Measurements from ENCODE around the gene RERE.

Gene RERE

DNA sequence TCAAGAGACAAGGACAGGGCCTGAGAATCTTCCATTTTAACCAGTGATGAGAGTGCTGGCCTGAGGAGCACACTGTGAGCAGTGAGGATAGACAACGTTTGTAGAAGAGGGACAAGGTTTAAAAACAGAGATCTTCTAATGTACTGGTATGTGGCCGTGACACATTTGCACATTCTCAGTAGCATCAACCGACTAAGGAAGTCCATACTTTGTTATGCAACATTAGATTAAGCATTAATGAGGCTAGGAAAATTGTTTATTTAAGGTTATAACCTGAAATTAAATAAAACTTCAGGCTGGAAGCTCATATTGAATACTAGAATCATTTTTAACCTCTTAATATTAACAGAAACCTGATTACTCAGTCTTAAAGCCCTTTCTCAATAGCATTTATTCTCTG lies 400.6 kb downstream of the RERE start:
- no peak for DNase-seq

DNA sequence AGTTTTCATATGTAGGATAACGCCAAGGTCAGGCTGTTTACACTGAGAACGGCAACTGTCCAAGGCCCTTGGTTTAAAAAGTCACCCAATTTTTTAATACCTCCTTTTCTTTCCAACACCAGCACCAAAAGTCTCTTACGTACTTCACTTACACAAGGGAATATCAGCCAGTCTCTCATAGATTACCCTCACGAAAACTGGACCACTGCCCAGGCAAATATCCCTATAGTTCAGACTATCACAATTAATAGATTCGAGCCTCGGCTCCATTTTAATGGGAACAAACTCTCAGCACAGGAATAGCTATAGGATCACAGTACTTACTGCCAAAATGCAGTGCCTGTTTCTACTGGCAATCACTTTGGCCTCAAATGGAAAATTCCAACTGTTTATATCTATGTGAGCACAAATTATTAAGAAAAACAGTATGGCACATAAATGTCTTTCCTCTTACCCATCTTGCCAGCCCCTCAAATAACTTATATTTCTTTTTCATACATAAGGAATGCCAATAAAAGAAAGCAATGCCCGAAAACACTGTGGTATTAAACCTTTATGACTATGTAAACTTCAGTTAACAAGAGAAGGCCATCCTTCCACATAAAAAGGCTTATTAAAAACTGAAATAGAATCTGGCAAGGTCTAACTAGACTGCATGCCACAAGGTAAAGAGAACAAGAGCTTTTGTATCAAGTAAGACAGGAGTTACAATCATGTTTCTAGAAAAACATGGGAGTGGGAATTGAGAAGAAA lies 401.7 kb downstream of the RERE start:
- DNase-seq, result no peak

DNA sequence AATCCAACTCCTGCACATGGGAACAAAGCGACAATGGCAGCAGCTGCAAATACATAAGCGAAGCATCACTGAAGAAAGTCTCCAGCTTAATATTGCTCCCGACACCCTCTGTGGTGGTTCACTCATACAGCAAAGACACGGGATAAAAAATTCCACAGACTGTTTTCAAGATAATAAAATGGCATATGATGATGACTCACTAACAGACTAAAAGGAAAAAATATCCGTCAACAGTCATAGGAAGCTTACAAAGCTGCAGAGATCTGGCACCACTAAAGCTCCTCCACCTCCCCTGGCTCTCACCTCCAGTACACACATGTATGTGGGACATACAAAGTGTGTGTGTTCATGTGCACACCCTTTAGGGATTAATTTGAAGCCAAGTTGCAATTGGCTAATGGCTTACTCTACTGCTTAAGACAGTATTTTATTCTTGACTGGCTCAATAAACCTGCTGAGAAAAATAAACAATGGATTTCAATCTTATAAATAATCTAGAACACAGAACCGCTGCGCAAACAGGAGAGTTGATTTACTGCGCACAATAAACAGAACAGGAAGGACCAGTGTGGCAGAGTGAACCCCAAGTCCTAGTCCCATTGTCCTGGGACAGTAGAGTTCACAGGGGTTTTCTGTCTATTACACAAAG lies 405.1 kb downstream of the RERE start:
- DNase-seq, result peak in 1 of 3 donors; percentile 49

DNA sequence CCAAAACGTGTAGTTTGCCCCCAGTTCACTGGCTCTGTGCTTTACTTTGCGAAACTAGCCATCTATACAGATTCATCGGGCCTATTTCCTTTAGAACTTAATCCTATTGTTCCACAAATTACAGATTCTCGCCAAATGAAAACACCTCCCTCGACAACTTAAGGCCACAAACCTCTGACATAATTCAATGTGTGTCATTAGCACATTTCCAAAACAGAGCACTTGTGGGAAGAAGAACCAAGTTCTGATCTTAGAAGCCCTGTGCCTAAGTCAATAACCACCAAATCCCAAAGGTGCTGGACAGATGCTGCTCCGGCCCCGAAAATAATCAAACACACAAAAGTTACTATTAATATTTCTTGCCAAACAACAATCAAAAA lies 405.6 kb downstream of the RERE start:
- DNase-seq, result no peak

DNA sequence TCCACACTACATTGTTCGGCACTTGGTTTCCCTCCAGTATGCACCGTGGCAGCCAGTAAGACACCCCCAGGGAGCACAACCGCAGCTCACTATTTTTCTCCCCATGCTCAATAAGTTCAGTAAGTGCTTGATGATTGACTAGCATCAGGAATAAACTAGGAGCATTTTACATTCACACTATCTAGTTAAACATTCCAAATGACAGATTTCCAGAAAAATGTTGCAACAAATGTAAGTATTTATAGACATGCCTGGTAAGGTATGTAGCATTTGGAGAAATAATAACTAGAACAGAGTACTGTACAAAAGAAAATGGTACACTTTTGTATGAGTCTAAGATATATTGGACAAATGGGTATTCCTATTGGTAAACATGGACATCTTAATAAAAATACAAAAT lies 406.6 kb downstream of the RERE start:
- no peak for DNase-seq

DNA sequence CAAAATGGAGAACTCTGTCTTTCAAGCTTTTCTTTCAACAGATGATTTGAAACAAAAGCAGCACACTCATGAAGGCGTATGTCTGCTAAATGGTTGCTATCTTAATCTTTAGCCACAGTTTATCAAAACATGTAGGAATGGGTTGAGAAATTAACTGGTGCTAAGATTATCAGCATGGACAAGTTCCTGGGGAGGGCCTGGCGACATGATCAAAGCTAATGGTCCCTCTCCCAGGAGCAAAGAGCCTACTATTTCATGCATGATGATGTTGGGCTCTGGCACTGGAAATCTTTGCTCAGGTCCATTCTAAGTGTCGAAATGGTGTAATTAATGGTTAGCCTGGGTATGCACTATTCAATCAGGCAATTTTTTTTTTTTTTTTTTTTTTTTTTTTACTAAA lies 407.8 kb downstream of the RERE start:
- DNase-seq, result no peak

DNA sequence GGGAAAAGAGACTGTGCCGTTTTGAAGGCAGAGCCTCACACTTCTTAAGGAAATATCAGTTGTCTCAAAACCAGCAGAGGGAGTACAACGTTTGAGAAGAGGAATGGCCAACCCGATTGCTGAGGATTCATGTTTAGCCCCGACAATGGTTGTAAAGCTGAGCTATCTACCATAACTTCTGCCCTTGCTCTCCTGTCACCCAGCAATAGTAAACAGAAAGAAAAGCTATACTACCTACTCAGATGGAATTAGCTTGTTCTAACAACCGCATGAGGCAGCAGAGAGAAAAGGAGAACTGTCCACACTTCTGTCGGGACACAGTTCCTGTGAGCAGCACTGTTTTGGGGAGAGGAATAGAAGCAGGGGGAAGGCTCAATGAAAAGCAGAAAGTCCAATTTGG lies 408.3 kb downstream of the RERE start:
- peak; percentile 55 to 66 (median 63) for DNase-seq

DNA sequence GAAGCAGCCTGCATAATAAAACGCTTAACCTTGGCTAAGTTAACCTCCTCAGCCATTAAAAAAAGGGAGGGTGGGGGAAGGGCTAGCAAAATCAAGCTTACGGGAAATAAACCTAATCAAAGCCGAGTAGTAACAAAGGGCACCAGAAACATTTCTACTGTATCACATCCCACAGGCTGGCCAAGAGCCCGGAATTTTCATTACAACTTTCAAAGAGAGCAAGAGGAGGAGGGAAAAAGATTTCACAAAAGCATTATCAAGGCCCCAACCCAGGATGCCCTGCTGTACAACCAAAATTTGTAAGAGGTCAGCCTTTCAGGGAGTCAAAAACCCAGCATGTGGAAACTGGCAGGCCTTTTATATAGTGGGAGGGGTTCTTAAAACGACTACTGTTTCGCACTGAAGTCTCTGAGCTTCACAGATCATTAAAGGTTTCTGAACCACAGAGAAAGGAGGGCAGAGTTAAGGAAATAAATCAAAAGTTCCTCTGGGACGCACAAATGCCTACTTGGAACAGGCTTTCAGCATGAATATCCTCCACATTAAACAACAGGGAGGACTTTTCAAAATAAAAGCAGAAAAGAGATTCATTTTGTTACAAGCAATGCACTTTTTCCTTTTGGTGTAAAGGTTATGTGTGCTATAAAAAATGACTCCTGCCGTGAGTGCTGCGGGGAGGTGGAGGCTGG lies 409.1 kb downstream of the RERE start:
- DNase-seq, result no peak

DNA sequence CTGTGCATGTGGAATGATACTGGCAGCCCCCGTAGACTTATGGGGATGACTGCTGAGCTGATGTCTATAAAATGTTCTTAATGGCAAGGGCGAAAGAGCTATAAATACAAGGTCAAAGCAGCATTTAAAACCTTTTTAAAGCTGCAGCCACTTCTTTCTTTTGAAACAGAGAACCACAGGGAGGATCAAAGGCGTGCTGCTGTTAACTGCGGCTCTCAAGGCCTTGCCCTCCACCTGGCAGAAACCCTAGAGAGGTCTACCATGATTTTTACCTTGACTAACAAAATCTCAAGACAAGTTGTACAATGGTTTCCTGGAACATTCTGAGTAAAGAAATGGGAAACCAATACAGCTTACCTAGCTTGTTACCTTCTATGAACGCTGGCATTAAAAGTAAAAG lies 409.8 kb downstream of the RERE start:
- no peak for DNase-seq

DNA sequence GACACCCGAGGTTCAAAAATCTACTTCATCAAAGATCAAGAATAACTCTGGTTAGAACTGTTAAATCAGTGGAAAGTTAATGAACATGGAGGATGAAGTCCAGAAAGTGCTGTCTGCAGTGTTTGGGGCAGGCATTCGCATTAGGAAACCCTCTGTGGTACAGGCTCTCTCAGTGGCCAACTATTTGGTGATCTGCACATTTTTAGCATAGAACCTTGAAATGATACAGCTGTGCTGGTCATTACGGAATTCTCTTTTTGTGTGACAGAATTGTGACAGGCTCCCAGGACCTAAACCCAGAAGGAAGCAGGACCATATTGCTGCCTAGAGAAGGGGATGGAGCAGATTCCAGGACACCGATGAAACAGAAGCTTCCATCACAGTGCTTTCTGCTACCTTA lies 410.5 kb downstream of the RERE start:
- DNase-seq, result no peak

DNA sequence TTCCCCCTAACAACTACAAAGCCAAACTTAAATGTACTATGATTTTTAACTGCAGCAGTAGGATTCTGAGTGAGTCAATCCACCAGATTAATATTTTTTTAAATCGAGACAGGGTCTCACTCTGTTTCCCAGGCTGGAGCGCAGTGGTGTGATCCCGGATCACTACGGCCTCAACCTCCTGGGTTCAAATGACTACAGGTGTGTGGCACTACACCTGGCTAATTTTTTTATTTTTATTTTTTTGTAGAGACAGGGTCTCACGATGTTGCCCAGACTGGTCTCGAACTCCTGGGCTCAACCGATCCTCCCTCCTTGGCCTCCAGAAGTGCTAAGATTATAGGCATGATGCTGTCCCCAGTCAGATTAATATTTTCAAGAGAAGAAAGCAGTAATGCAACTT lies 411.4 kb downstream of the RERE start:
- DNase-seq, result no peak

DNA sequence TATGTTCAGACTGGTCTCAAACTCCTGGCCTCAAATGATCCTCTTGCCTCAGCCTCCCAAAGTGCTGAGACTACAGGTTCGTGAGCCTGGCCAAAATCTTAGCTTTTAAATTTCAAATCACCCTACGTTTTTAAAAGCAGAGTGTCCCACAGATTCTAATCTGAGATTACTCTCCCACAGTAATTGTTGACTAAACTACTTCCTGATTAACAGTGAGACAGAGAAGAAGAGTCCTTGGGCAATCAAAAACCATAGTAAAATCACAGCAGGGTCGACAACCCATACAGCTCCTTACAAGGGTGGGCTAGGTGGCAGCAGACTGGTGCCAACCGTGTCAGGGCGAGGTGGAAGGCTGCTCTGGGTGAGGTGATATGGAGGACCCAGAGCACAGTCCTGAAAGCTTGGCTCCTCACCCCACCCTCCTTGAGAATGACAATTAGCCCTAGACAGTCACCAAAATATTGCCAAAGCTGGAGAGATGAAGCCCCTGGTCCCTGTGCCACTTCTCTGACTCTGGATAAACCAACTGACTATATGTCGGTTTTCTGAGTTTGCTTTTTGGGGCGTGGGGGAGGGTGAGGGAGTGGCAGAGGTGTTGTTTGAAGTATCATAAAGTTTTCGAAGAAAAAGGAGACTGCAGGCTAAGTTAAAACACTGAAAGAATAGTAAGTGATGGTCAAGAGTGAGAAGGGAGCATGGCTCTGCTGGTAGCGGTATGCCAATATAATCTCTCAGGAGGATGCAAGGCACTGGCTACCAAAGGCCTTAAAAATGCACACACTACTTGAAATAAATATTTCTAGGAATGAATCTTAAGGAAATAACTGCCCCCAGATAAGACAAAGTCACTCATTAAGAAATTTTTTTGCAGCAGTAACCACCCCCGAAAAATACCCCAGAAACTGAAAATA lies 412.7 kb downstream of the RERE start:
- no peak for DNase-seq

DNA sequence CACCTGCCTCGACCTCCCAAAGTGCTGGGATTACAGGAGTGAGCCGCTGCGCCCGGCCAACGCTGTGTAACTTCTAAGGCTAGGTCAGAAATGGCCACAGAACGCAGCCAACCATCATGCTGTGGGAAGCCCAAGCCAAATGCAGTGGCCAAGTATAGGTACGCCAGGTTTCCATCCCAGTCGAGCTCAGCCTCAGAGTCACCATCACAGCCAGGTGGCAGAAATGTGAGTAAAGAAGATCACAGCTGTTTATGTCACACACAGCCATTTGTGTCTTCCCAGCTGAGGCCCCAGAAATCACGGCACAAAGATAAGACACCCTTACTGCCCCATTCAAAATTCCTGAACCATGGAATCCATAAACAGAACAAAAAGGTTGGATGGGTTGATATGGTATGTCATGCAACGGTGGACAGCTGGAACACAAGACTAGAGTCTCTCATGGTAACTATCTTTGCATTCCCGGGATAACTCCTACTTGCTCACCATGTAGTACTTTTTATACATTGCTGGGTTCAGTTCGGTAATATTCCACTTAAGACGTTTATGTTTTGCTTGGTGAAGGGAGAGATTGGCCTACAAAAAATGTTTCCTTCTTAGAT lies 415.2 kb downstream of the RERE start:
- no peak for DNase-seq

DNA sequence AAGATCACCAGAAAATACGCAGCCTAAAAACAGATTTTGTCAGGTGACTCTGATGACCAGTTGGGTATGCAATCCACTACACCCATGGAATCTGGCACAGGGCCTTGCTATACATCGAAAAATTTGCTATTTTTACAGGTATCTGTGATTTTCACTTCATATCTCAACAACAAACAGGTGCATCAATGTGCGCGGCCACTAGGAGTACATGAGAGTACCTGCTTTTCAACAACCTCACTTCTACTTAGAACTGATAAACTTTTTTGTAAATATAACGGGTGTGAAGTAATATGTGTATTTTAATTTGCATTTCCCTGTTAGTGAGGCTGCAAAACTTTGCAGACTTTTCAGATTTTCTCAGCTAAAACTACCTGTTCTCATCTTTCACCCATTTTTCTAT lies 418.8 kb downstream of the RERE start:
- no peak for DNase-seq

DNA sequence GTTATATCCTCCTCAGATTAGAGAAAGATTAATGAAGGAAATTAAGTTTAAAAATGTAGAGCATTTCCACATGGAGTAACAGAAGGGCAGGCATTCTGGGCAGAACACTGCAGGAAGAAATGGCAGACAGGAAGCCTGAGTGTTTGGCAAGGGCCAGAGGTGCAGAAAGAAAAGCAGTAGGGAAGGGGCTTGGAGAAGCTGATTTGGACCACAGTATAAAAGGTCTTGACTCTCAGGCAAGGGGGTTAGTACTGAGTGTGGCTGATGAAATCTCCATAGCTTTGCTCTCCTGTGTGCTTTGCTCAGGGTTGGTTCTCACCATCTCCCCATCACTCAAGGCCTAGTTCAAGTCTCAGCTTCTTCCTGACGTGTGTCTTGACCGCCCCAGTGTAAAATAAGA lies 419.4 kb downstream of the RERE start:
- no peak for DNase-seq

DNA sequence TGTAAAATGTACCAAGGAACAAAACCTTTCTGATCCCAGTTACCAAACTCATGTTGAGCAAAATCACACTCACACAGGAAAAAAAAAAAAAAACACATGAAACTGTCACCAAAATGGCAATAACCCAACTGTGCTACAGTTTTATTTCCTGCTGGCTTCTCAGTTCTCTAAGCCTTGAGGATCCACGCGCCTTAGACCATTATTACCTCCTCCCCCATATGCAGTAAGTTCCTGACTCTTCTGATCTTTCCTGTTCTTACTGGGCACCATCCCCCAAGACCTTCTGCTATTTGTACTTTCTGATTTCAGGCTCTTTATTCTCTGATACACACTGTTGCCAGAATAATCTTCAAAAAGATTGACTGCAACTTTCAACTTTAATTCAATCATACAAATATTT lies 419.9 kb downstream of the RERE start:
- DNase-seq, result peak; percentile 32 to 45 (median 36)

DNA sequence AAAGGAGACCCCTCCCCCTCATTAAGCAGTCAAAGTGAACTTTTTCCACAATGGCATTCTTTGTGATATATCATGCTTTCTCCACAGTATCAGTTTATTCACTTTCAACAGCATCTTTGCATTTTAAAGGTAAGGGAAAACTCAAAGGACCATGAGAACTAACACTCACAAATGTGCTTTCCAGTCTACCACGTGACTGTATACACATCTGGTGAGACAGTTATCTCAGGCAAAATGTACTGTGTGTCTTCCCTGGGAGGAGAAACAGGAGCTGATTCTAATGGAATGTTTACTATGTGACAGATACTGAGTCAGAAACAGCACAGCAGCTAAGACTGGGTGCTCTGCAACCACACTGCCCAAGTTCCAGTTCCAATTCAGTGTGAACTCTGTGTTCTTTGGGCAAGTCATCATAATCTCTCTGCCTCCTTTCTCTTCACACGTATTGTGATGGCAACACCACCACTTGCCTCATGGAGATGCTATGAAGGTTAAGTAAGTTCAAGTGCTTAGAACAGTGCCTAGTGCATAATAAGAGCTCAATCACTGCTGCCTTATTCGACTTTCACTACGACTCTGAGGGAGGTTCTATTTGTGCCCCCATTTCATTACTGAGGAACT lies 420.5 kb downstream of the RERE start:
- DNase-seq, result peak; percentile 59 to 84 (median 59)

DNA sequence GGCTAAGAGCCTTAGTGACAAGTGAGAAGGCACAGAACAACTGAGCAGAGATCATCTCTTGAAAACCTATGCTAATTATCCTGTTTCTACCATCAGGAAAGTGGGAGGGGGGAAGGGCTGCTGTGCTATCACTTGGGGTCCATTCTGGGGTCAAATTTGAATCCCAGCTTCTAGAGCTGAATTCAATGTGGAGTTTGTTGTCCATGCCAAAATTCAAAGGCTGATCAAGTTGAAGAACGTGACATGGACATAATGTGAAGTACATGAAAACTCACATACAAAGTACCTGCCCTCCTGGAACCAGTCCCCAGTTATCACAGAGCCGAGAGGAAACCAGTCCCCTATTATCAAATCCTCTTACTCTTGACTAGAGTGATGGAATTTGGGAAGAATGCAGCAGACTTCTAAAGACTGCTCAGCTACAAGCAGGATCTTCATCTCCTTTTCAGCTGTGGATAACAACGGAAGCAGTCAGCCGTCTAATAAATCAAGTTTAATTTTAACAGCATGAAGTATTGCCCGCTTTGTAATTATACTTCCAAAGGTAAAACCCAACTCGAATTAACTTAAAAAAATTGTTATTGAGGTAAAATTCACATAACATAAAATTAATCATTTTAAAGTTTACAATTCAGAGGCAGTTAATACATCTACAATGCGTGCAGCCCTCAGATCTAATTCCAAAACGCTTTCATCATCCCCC lies 421.2 kb downstream of the RERE start:
- no peak for DNase-seq

DNA sequence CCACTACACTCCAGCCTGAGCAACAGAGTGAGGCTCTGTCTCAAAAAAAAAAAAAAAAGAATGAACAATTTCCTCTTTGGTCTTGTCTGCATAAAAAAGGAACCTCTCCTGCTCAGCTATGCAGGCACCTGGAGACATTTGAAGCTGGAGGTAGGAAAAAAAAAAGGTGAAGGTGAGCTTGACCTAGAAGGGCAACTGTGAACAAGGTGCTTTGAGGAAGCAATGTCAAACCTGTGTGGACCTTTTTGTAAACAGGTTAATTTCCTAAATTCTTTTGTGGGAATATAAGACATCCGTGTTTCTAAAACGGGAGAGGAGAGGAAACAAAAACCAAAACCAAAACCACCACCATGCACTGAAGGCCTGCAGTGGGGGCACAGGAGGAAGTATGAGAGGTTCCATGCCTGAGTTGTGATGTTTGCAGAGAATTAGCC lies 422.0 kb downstream of the RERE start:
- DNase-seq, result peak; percentile 67 to 82 (median 77)

DNA sequence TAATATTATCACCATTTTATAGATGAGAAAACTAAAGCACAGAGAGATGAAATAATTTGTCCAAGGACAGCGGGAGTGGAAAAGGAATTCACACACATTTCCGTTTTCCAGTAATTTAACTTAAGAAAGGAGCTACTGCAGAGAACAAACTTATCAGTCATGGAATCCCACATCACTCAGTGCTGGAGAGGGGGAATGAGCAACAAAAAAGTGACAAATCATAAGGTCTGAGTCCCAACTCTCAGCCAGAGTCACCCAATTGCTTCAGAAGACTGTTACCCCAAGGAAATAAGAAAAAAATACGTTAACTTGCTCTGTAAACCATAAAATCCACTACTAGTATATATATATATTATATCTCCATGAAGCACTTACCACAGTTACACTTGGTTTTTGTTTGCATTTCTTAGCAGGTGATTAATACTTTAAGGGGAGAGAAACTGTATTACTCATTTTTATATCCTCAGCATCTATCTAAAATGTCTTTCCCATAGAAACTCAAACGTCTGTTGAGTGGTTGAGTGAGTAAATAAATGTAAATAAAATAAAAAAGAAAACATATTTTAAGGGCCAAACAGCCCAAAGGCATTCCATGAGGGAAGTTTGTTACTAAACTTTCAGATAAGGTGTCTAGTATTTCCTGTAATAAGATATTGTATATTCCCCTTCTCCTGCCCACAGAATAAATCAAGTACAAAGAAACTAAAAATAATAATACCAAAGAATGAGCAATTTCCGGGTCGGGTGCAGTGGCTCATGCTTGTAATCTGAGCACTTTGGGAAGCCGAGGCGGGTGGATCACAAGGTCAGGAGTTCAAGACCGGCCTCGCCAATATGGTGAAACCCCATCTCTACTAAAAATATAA lies 422.8 kb downstream of the RERE start:
- peak; percentile 50 to 76 (median 51) for DNase-seq

Data from suppressor macrophage treated with lipopolysaccharide for 1 hour (primary cell).